CD8-positive, alpha-beta memory T cell (primary cell): ENCODE measurements around the gene DMXL1. TPM values are rescaled to one million over a fixed set of nuclear protein-coding genes. Genes with fewer than 3 reads are reported as not detected.

Experiments used
- CTCF ChIA-PET: fragments of 350-600 bp; sonication (Branson Sonifier 250); formaldehyde crosslinking; loops from one replicate; lab custom pipeline; 2021; ENCODE audit warnings: antibody characterized with exemption; lab: Charles Lee
- POLR2A ChIA-PET: fragments of 350-600 bp; sonication (Branson Sonifier 250); formaldehyde crosslinking; loops from one replicate; lab custom pipeline; 2021; ENCODE audit warnings: antibody characterized with exemption; lab: Charles Lee
- DNase-seq, 5 donors: peaks; one replicate each; pipeline versions ENCODE4 v3.0.0 to v3.0.0-alpha.2; 2020 to 2022; ENCODE audit warnings: mixed read lengths in 1 of 5
- H3K27ac ChIP-seq: one replicate; pipeline ENCODE4 v1.7.0; 2013; ENCODE audit warnings: low read depth, mild to moderate bottlenecking, low read length, moderate library complexity
- H3K27me3 ChIP-seq: 2 replicates; pipeline ENCODE4 v1.7.0; 2013; ENCODE audit warnings: low read length, mild to moderate bottlenecking; ENCODE audit not compliant: insufficient read depth, poor library complexity, severe bottlenecking
- H3K36me3 ChIP-seq: 2 replicates; pipeline ENCODE4 v1.7.0; 2013; ENCODE audit warnings: mild to moderate bottlenecking, low read length, moderate library complexity; ENCODE audit not compliant: insufficient read depth
- H3K4me1 ChIP-seq: 2 replicates; pipeline ENCODE4 v1.7.0; 2013; ENCODE audit warnings: mild to moderate bottlenecking, low read length, moderate library complexity; ENCODE audit not compliant: insufficient read depth
- H3K4me3 ChIP-seq: 2 replicates; pipeline ENCODE4 v1.7.0; 2013; ENCODE audit warnings: mild to moderate bottlenecking, low read length
- H3K9me3 ChIP-seq: 2 replicates; pipeline ENCODE4 v1.7.0; 2013; ENCODE audit warnings: mild to moderate bottlenecking, low read length
- H3K27ac Mint-ChIP-seq, 8 donors: one replicate each; pipeline ENCODE4 v1.8.0; 2020 to 2021; ENCODE audit warnings: mixed read lengths in 8 of 8, mild to moderate bottlenecking in 6 of 8, inconsistent platforms in 3 of 8, moderate library complexity in 3 of 8
- H3K27me3 Mint-ChIP-seq, 2 donors: one replicate each; pipeline ENCODE4 v1.8.0; 2020 to 2021; ENCODE audit warnings: mixed read lengths in 2 of 2, mild to moderate bottlenecking in 1 of 2, moderate library complexity in 1 of 2
- H3K36me3 Mint-ChIP-seq, 3 donors: one replicate each; pipeline ENCODE4 v1.8.0; 2020 to 2021; ENCODE audit warnings: mixed read lengths in 3 of 3, inconsistent platforms in 1 of 3, mild to moderate bottlenecking in 1 of 3
- H3K4me1 Mint-ChIP-seq, 3 donors: one replicate each; pipeline ENCODE4 v1.8.0; 2020 to 2021; ENCODE audit warnings: mixed read lengths in 3 of 3, inconsistent platforms in 1 of 3, mild to moderate bottlenecking in 1 of 3
- H3K4me3 Mint-ChIP-seq, 7 donors: one replicate each; pipeline ENCODE4 v1.8.0; 2020 to 2021; ENCODE audit warnings: mixed read lengths in 7 of 7, mild to moderate bottlenecking in 6 of 7, moderate library complexity in 4 of 7, inconsistent platforms in 2 of 7
- H3K9me3 Mint-ChIP-seq, 5 donors: one replicate each; pipeline ENCODE4 v1.8.0; 2020 to 2022; ENCODE audit warnings: mixed read lengths in 5 of 5, mild to moderate bottlenecking in 3 of 5, moderate library complexity in 2 of 5, inconsistent platforms in 1 of 5
- polyA plus RNA-seq: library from polyadenylated mRNA; unstranded; fragments of 300-500 nt; fragmentation: Illumina TruSeq; gene quantifications from one replicate; pipeline ENCODE4 v1.2.3, GENCODE V29; 2021
- total RNA-seq, 2 experiments: library from RNA; stranded (reverse); gene quantifications; one replicate each; pipeline ENCODE4 v1.2.3, GENCODE V29; 2021

DMXL1 gene
- total and polyA plus RNA-seq, 3 experiments from 2014 or later, result 12.9 to 26.2 (median 25.9) TPM

GRCh38 chr5:119250946-119251901, 180.3 kb downstream of the DMXL1 start:
- H3K9me3 ChIP-seq, result no peaks in the 10 kb centered on the region
- ChIA-PET CTCF (no interaction called here), POLR2A (no interaction called here)
- H3K4me3 Mint-ChIP-seq, result no peak overlapping the region
- H3K27me3 Mint-ChIP-seq, result no peaks in the 10 kb centered on the region
- no peaks in the 10 kb centered on the region for H3K27me3 ChIP-seq
- no peak for DNase-seq
- H3K36me3 Mint-ChIP-seq, result peaks cover 8 to 20% (median 8%) of the 10 kb centered on the region in 3 donors
- H3K27ac Mint-ChIP-seq, result peak overlapping the region in 1 of 8 donors; percentile 26
- H3K36me3 ChIP-seq, result no peaks in the 10 kb centered on the region
- no peak overlapping the region for H3K4me3 ChIP-seq
- no peaks in the 10 kb centered on the region for H3K4me1 ChIP-seq
- peaks cover 0 to 1% (median 0%) of the 10 kb centered on the region in 3 donors for H3K4me1 Mint-ChIP-seq
- no peak overlapping the region for H3K27ac ChIP-seq
- peaks cover 0 to 9% (median 3%) of the 10 kb centered on the region in 5 donors for H3K9me3 Mint-ChIP-seq

GRCh38 chr5:119255571-119256356, 184.9 kb downstream of the DMXL1 start:
- ChIA-PET CTCF (interaction anchor here (0.6 to 1.3 kb wide), 3 partner anchors 15 to 233 kb away, joined by 3 to 4 read pairs (median 3); no protein-coding TSS in a partner anchor), POLR2A (no interaction called here)
- no peaks in the 10 kb centered on the region for H3K36me3 ChIP-seq
- no peaks in the 10 kb centered on the region for H3K4me1 ChIP-seq
- Mint-ChIP-seq H3K27me3 (no peaks in the 10 kb centered on the region), H3K4me3 (no peak overlapping the region), H3K36me3 (peaks cover 8 to 37% (median 9%) of the 10 kb centered on the region in 3 donors), H3K9me3 (peaks cover 7 to 21% (median 13%) of the 10 kb centered on the region in 5 donors), H3K4me1 (peaks cover 0 to 1% (median 0%) of the 10 kb centered on the region in 3 donors), H3K27ac (no peak overlapping the region)
- H3K4me3 ChIP-seq, result no peak overlapping the region
- no peak for DNase-seq
- no peaks in the 10 kb centered on the region for H3K27me3 ChIP-seq
- H3K9me3 ChIP-seq, result no peaks in the 10 kb centered on the region
- H3K27ac ChIP-seq, result no peak overlapping the region

- H3K4me3 ChIP-seq, result no peak overlapping the region
- no peaks in the 10 kb centered on the region for H3K36me3 ChIP-seq
- Mint-ChIP-seq H3K27me3 (no peaks in the 10 kb centered on the region), H3K36me3 (peaks cover under 1 to 42% (median 2%) of the 10 kb centered on the region in 3 donors), H3K9me3 (peaks cover 13 to 34% (median 19%) of the 10 kb centered on the region in 5 donors), H3K4me1 (peaks cover 0 to 1% (median 0%) of the 10 kb centered on the region in 3 donors), H3K4me3 (no peak overlapping the region), H3K27ac (no peak overlapping the region)
- no peaks in the 10 kb centered on the region for H3K9me3 ChIP-seq
- DNase-seq, result no peak
- no peaks in the 10 kb centered on the region for H3K27me3 ChIP-seq
- no peaks in the 10 kb centered on the region for H3K4me1 ChIP-seq
- POLR2A ChIA-PET, result no interaction called here
- CTCF ChIA-PET, result no interaction called here
- no peak overlapping the region for H3K27ac ChIP-seq
These were observed 186.7 kb downstream of the DMXL1 start for GRCh38 chr5:119257613-119258012.

- Histone ChIP-seq H3K4me3 (no peak overlapping the region), H3K36me3 (no peaks in the 10 kb centered on the region), H3K4me1 (peaks cover 16% of the 10 kb centered on the region), H3K27me3 (no peaks in the 10 kb centered on the region), H3K27ac (no peak overlapping the region), H3K9me3 (no peaks in the 10 kb centered on the region)
- H3K27me3 Mint-ChIP-seq, result no peaks in the 10 kb centered on the region
- no peak overlapping the region for H3K4me3 Mint-ChIP-seq
- peaks cover 4 to 32% (median 21%) of the 10 kb centered on the region in 5 donors for H3K9me3 Mint-ChIP-seq
- peaks cover 22 to 27% (median 26%) of the 10 kb centered on the region in 3 donors for H3K4me1 Mint-ChIP-seq
- POLR2A ChIA-PET, result no interaction called here
- DNase-seq, result no peak
- CTCF ChIA-PET, result interaction anchor here (1.4 to 2.1 kb wide), 3 partner anchors 27 to 276 kb away, joined by 3 to 8 read pairs (median 4); partner anchors contain the start of gene DTWD2
- peaks cover 5 to 31% (median 12%) of the 10 kb centered on the region in 3 donors for H3K36me3 Mint-ChIP-seq
- H3K27ac Mint-ChIP-seq, result no peak overlapping the region
These were observed 192.8 kb downstream of the DMXL1 start for GRCh38 chr5:119263639-119264038.

GRCh38 chr5:119264186-119264585, 193.3 kb downstream of the DMXL1 start:
- DNase-seq, result no peak
- no peak overlapping the region for H3K27ac ChIP-seq
- no peaks in the 10 kb centered on the region for H3K27me3 ChIP-seq
- Mint-ChIP-seq H3K9me3 (peaks cover 4 to 29% (median 21%) of the 10 kb centered on the region in 5 donors), H3K27ac (peak overlapping the region in 1 of 8 donors; percentile 57), H3K4me1 (peaks cover 22 to 27% (median 26%) of the 10 kb centered on the region in 3 donors), H3K27me3 (no peaks in the 10 kb centered on the region), H3K36me3 (peaks cover 5 to 27% (median 17%) of the 10 kb centered on the region in 3 donors), H3K4me3 (no peak overlapping the region)
- CTCF ChIA-PET, result interaction anchor here (1.4 to 2.1 kb wide), 2 partner anchors 27 to 148 kb away, joined by 4 to 8 read pairs; no protein-coding TSS in a partner anchor
- POLR2A ChIA-PET, result no interaction called here
- no peaks in the 10 kb centered on the region for H3K36me3 ChIP-seq
- no peaks in the 10 kb centered on the region for H3K9me3 ChIP-seq
- peaks cover 16% of the 10 kb centered on the region for H3K4me1 ChIP-seq
- no peak overlapping the region for H3K4me3 ChIP-seq

- Mint-ChIP-seq H3K9me3 (peaks cover 4 to 10% (median 5%) of the 10 kb centered on the region in 5 donors), H3K27ac (peak overlapping the region; percentile 91 to 97 (median 96)), H3K36me3 (peaks cover 7 to 31% (median 10%) of the 10 kb centered on the region in 3 donors), H3K4me3 (peak overlapping the region; percentile 97 to 100 (median 98)), H3K4me1 (peaks cover 54 to 55% (median 54%) of the 10 kb centered on the region in 3 donors), H3K27me3 (peaks cover 0 to 2% of the 10 kb centered on the region in 2 donors)
- ChIA-PET CTCF (interaction anchor here (0.9 to 1.5 kb wide), 11 partner anchors 11 to 197 kb away, joined by 3 to 7 read pairs (median 3); partner anchors contain the start of gene DMXL1), POLR2A (interaction anchor here (0.6 to 1.6 kb wide), 7 partner anchors 10 to 90 kb away, joined by 3 to 5 read pairs (median 3); no protein-coding TSS in a partner anchor)
- Histone ChIP-seq H3K27ac (peak overlapping the region; percentile 83), H3K9me3 (no peaks in the 10 kb centered on the region), H3K4me1 (peaks cover 38% of the 10 kb centered on the region), H3K4me3 (peak overlapping the region; percentile 76), H3K27me3 (no peaks in the 10 kb centered on the region), H3K36me3 (no peaks in the 10 kb centered on the region)
- peak; percentile 66 to 87 (median 77) for DNase-seq
These were observed 197.1 kb downstream of the DMXL1 start for GRCh38 chr5:119267958-119268386.

- CTCF ChIA-PET, result interaction anchor here (0.9 to 1.5 kb wide), 11 partner anchors 10 to 198 kb away, joined by 3 to 7 read pairs (median 3); partner anchors contain the start of gene DMXL1
- Histone ChIP-seq H3K27ac (peak overlapping the region; percentile 83), H3K9me3 (no peaks in the 10 kb centered on the region), H3K4me1 (peaks cover 43% of the 10 kb centered on the region), H3K36me3 (no peaks in the 10 kb centered on the region), H3K27me3 (no peaks in the 10 kb centered on the region), H3K4me3 (peak overlapping the region; percentile 76)
- Mint-ChIP-seq H3K4me3 (peak overlapping the region; percentile 97 to 100 (median 98)), H3K27me3 (peaks cover 0 to 2% of the 10 kb centered on the region in 2 donors), H3K4me1 (peaks cover 59 to 60% (median 60%) of the 10 kb centered on the region in 3 donors), H3K36me3 (peaks cover 4 to 28% (median 4%) of the 10 kb centered on the region in 3 donors), H3K9me3 (peaks cover 0 to 5% (median under 1%) of the 10 kb centered on the region in 5 donors), H3K27ac (peak overlapping the region; percentile 91 to 97 (median 96))
- DNase-seq, result peak; percentile 90 to 93 (median 92)
- POLR2A ChIA-PET, result interaction anchor here (0.6 to 1.6 kb wide), 7 partner anchors 9 to 89 kb away, joined by 3 to 5 read pairs (median 3); no protein-coding TSS in a partner anchor
These were observed 197.6 kb downstream of the DMXL1 start for GRCh38 chr5:119268387-119269060.
